GM23338 (cell line): ENCODE measurements around the gene SCN1B. TPM values are rescaled to one million over a fixed set of nuclear protein-coding genes. Genes with fewer than 3 reads are reported as not detected.

Experiments used
- ATAC-seq: fragments of 200-7000 bp; cut with Tn5 transposase; 3 replicates; pipeline ENCODE4 v1.9.1; 2020
- DNase-seq: peaks from one replicate; pipeline ENCODE4 v3.0.0-alpha.2; 2015; ENCODE audit warnings: low spot score
- H2AFZ ChIP-seq: fragments of 200-600 bp; sonication (generic); 2 replicates; pipeline ENCODE4 v1.8.0; 2016; ENCODE audit warnings: antibody characterized with exemption, mild to moderate bottlenecking, moderate library complexity
- H3F3A ChIP-seq: fragments of 200-600 bp; sonication (generic); replicated peaks from 2 replicates; pipeline ENCODE4 v1.8.0; 2017; ENCODE audit warnings: antibody characterized with exemption, mixed run types, low read depth
- H3K27ac ChIP-seq: fragments of 200-600 bp; sonication (generic); 2 replicates; pipeline ENCODE4 v1.6.1; 2016; ENCODE audit warnings: low read depth
- H3K27me3 ChIP-seq: fragments of 200-600 bp; sonication (generic); 2 replicates; pipeline ENCODE4 v1.8.0; 2016; ENCODE audit warnings: mild to moderate bottlenecking, mixed run types, moderate library complexity; ENCODE audit not compliant: insufficient read depth
- H3K36me3 ChIP-seq: fragments of 200-600 bp; sonication (generic); 2 replicates; pipeline ENCODE4 v1.8.0; 2016; ENCODE audit warnings: mild to moderate bottlenecking; ENCODE audit not compliant: insufficient read depth
- H3K4me1 ChIP-seq: fragments of 200-600 bp; sonication (generic); 2 replicates; pipeline ENCODE4 v1.8.0; 2016; ENCODE audit warnings: mild to moderate bottlenecking, moderate library complexity; ENCODE audit not compliant: insufficient read depth
- H3K4me2 ChIP-seq: fragments of 200-600 bp; sonication (generic); 2 replicates; pipeline ENCODE4 v1.7.1; 2017; ENCODE audit warnings: mixed run types
- H3K4me3 ChIP-seq: fragments of 200-600 bp; sonication (generic); 2 replicates; pipeline ENCODE4 v1.6.1; 2016; ENCODE audit warnings: mixed run types
- H3K79me2 ChIP-seq: fragments of 200-600 bp; sonication (generic); replicated peaks from 2 replicates; pipeline ENCODE4 v1.8.0; 2017; ENCODE audit warnings: mild to moderate bottlenecking; ENCODE audit not compliant: insufficient read depth
- H3K9me2 ChIP-seq: fragments of 200-600 bp; sonication (generic); 2 replicates; pipeline ENCODE4 v1.8.0; 2017; ENCODE audit not compliant: insufficient read depth
- H4K20me1 ChIP-seq: fragments of 200-600 bp; sonication (generic); replicated peaks from 2 replicates; pipeline ENCODE4 v1.8.0; 2017; ENCODE audit warnings: mild to moderate bottlenecking; ENCODE audit not compliant: insufficient read depth
- H3K27ac Mint-ChIP-seq: 2 replicates; pipeline ENCODE4 v1.8.0; 2020; ENCODE audit warnings: inconsistent platforms, mild to moderate bottlenecking, moderate library complexity, mixed read lengths
- H3K27me3 Mint-ChIP-seq: 3 replicates; pipeline ENCODE4 v1.8.0; 2022; ENCODE audit warnings: low read depth, mild to moderate bottlenecking, moderate library complexity, mixed read lengths, inconsistent platforms; ENCODE audit not compliant: insufficient read depth, poor library complexity
- H3K36me3 Mint-ChIP-seq: 3 replicates; pipeline ENCODE4 v1.8.0; 2021; ENCODE audit warnings: low read depth, mild to moderate bottlenecking, inconsistent platforms, moderate library complexity, mixed read lengths
- H3K4me1 Mint-ChIP-seq: 3 replicates; pipeline ENCODE4 v1.8.0; 2020; ENCODE audit warnings: mild to moderate bottlenecking, inconsistent platforms, mixed read lengths
- H3K4me3 Mint-ChIP-seq: 3 replicates; pipeline ENCODE4 v1.8.0; 2021; ENCODE audit warnings: moderate library complexity, mild to moderate bottlenecking, inconsistent platforms, mixed read lengths
- H3K9me3 Mint-ChIP-seq: 3 replicates; pipeline ENCODE4 v1.8.0; 2020; ENCODE audit warnings: moderate library complexity, mild to moderate bottlenecking, inconsistent platforms, mixed read lengths
- CREB1 ChIP-seq: fragments of 250-450 bp; sonication (Bioruptor Pico); IDR thresholded peaks from 2 replicates; pipeline ENCODE4 v1.5.0; 2020; ENCODE audit warnings: low read depth, mild to moderate bottlenecking, moderate library complexity
- JUNB ChIP-seq: IDR thresholded peaks from one replicate; pipeline ENCODE4 v1.6.1; 2016; ENCODE audit warnings: antibody characterized with exemption; ENCODE audit not compliant: unreplicated experiment
- POLR2AphosphoS5 ChIP-seq: IDR thresholded peaks from 2 replicates; pipeline ENCODE4 v1.6.1; 2016; ENCODE audit warnings: antibody characterized with exemption, low read depth
- ZNF462 ChIP-seq: fragments of 250-450 bp; sonication (Bioruptor Pico); IDR thresholded peaks from 2 replicates; pipeline ENCODE4 v1.5.0; 2020; ENCODE audit warnings: mild to moderate bottlenecking, moderate library complexity
- polyA plus RNA-seq: library from polyadenylated mRNA; unstranded; fragments of >200 nt; fragmentation: Nextera tagmentation; extraction: Ambion mirVana; gene quantifications from 2 replicates; pipeline ENCODE4 v1.2.1, GENCODE V29; 2016
- total RNA-seq: library from RNA; depleted of rRNA; stranded (reverse); fragments of >200 nt; shearing (Covaris generic); gene quantifications from 2 replicates; pipeline ENCODE4 v1.2.3, GENCODE V29; 2014
- TF ChIP-seq, protein P1 (sequence below), 2 experiments: fragments of 200-600 bp in 1 of 2; sonication (generic) in 1 of 2; conservative IDR thresholded peaks; 2 replicates each; pipeline versions ENCODE4 v1.5.1 to v1.6.1; 2016 to 2017; ENCODE audit warnings: antibody characterized with exemption in 2 of 2, low read depth in 2 of 2, mild to moderate bottlenecking in 2 of 2, moderate library complexity in 1 of 2

The SCN1B gene
- total and polyA plus RNA-seq, 2 experiments from 2014 or later = 1.7 to 4.8 TPM

GRCh38 chr19:34998777-34999497, 31.3 kb upstream of the SCN1B start:
- peak overlapping the region; percentile 100 for H3K27ac ChIP-seq
- no peaks in the 10 kb centered on the region for H3K9me2 ChIP-seq
- no peaks in the 10 kb centered on the region for H3K27me3 ChIP-seq
- H4K20me1 ChIP-seq = peaks cover 19% of the 10 kb centered on the region
- peak overlapping the region; percentile 90 for H3K4me3 ChIP-seq
- DNase-seq (peak; percentile 89), ATAC-seq (peak; percentile 47)
- peak overlapping the region; percentile 81 for H3K4me3 Mint-ChIP-seq
- peaks cover 52% of the 10 kb centered on the region for H3K4me1 ChIP-seq
- peaks cover 19% of the 10 kb centered on the region for H3F3A ChIP-seq
- H3K4me2 ChIP-seq = peak overlapping the region; percentile 86
- no peak for TF ChIP-seq ZNF462 (CRISPR knock-in tag)
- no peak for TF ChIP-seq CREB1 (CRISPR knock-in tag)
- TF ChIP-seq, protein P1, sequence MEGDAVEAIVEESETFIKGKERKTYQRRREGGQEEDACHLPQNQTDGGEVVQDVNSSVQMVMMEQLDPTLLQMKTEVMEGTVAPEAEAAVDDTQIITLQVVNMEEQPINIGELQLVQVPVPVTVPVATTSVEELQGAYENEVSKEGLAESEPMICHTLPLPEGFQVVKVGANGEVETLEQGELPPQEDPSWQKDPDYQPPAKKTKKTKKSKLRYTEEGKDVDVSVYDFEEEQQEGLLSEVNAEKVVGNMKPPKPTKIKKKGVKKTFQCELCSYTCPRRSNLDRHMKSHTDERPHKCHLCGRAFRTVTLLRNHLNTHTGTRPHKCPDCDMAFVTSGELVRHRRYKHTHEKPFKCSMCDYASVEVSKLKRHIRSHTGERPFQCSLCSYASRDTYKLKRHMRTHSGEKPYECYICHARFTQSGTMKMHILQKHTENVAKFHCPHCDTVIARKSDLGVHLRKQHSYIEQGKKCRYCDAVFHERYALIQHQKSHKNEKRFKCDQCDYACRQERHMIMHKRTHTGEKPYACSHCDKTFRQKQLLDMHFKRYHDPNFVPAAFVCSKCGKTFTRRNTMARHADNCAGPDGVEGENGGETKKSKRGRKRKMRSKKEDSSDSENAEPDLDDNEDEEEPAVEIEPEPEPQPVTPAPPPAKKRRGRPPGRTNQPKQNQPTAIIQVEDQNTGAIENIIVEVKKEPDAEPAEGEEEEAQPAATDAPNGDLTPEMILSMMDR (conservative IDR thresholded peaks at IDR 0.05; ENCODE audit: low read depth in 2 of 2) = peak in 1 of 2 experiments; percentile 10; a peak in 1 of 4 replicates
- no peak for TF ChIP-seq POLR2AphosphoS5
- no peak for TF ChIP-seq JUNB
- peaks cover 26% of the 10 kb centered on the region for H3K27me3 Mint-ChIP-seq
- H3K27ac Mint-ChIP-seq = peak overlapping the region; percentile 90
- peaks cover 46% of the 10 kb centered on the region for H3K4me1 Mint-ChIP-seq
- peaks cover 31% of the 10 kb centered on the region for H3K36me3 Mint-ChIP-seq
- no peak overlapping the region for H2AFZ ChIP-seq
- H3K9me3 Mint-ChIP-seq = peaks cover 7% of the 10 kb centered on the region
- peaks cover 35% of the 10 kb centered on the region for H3K79me2 ChIP-seq
- H3K36me3 ChIP-seq = 0 out of 2 replicates have a peak, but pooled peaks cover 6% of the 10 kb centered on the region
